WI38 (cell line): ENCODE measurements around the gene EDEM1.

Experiments used
- H3K4me3 ChIP-seq: 2 replicates; pipeline ENCODE4 v1.5.1; 2011; ENCODE audit warnings: low read depth, mild to moderate bottlenecking, control low read depth, low read length
- TF ChIP-seq, protein P1 (sequence below): IDR thresholded peaks from 2 replicates; pipeline ENCODE4 v1.5.1; 2012; ENCODE audit warnings: low read depth, mild to moderate bottlenecking, control low read depth, low read length

EDEM1 gene

GRCh38 chr3:5187920-5188418 is 462 bp downstream of the EDEM1 start:
- TF ChIP-seq, protein P1, sequence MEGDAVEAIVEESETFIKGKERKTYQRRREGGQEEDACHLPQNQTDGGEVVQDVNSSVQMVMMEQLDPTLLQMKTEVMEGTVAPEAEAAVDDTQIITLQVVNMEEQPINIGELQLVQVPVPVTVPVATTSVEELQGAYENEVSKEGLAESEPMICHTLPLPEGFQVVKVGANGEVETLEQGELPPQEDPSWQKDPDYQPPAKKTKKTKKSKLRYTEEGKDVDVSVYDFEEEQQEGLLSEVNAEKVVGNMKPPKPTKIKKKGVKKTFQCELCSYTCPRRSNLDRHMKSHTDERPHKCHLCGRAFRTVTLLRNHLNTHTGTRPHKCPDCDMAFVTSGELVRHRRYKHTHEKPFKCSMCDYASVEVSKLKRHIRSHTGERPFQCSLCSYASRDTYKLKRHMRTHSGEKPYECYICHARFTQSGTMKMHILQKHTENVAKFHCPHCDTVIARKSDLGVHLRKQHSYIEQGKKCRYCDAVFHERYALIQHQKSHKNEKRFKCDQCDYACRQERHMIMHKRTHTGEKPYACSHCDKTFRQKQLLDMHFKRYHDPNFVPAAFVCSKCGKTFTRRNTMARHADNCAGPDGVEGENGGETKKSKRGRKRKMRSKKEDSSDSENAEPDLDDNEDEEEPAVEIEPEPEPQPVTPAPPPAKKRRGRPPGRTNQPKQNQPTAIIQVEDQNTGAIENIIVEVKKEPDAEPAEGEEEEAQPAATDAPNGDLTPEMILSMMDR: no peak
- peak overlapping the region; percentile 93 for H3K4me3 ChIP-seq

GRCh38 chr3:5188419-5189221 is 1.1 kb downstream of the EDEM1 start:
- TF ChIP-seq, protein P1: no peak
- peak overlapping the region; percentile 93 for H3K4me3 ChIP-seq

GRCh38 chr3:5190147-5190791 is 2.8 kb downstream of the EDEM1 start:
- TF ChIP-seq, protein P1: no peak
- no peak overlapping the region for H3K4me3 ChIP-seq

GRCh38 chr3:5191555-5192304 is 4.2 kb downstream of the EDEM1 start:
- no peak overlapping the region for H3K4me3 ChIP-seq
- TF ChIP-seq, protein P1: no peak

- TF ChIP-seq, protein P1: no peak
- no peak overlapping the region for H3K4me3 ChIP-seq
Measured at GRCh38 chr3:5192571-5193365, 5.3 kb downstream of the EDEM1 start.

DNA sequence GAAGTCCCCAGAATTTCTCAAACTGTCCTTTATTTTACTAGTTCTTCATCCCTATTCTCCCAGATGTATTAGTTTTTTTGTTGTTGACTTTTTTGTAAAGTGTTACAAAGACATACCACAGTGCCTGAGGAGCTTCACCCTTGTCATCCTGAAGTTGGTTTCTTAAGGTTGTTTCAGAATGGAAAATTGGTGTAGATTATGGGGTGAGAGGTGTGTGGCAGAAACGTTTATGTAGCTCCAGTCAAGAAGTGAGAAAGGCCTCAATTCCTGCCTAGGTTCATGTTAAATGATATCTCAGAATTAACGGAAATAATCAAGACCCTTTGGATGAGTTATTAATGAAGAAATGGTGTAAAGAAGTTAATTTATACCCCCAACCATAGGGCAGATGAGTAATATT is 6.8 kb downstream of the EDEM1 start:
- TF ChIP-seq, protein P1: no peak
- H3K4me3 ChIP-seq: no peak overlapping the region
